GM21423 (cell line): ENCODE results near the gene ADAT2.
A peak's percentile ranks its signal among the peaks of the same experiment; 100 is the strongest.
"Not testable (repeated sequence)": the region's sequence is repeated elsewhere in the genome, so short reads cannot be mapped to it uniquely, and the experiment has no call there.

Source experiments
- ATAC-seq: cut with Tn5 transposase; IDR thresholded peaks from one replicate; pipeline ENCODE4 v1.9.1; 2021; ENCODE audit warnings: mild to moderate bottlenecking, moderate library complexity; ENCODE audit not compliant: unreplicated experiment

Gene ADAT2

DNA sequence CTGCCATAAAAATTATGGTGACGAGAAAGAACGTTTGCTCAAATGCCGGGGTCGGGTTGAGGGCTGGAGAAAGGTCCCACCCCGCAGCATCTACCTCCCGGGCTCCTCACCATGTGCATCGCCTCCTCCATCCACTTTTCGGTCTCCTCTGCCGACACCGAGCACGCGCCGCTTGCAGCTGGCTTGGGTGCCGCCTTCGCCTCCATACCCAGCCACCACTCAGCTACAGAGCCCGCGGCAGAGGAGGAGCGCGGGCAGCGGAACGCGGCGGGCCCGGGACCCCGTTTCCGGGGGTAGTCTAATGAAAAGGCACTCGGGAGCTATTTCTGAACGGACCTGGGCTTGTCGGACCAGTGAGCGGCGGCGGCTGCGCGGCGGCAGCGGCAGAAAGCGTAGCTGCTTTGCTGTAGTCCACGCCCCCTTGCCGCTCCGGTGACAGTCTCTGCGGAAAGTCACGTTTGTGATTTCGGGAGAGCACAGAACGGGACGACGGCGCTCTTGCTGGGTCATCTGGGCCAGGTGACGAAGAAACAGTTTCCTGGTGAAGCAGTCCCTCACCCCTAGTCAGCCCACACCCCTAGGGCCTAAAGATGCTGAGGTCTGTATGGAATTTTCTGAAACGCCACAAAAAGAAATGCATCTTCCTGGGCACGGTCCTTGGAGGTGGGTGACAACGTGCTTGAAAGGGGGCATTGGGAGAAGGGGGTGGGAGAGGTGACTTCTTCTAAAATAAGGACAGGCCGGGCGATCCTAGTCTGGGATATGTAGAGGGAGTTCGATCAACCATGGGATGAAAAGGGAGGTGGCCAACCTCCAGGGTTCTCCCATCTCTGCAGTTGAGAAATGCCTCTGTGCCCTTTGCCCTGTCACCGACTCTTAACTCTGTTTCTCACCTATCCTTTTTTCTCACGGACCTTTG, at the start of gene ADAT2, which contains the start of gene PEX3:
ADAT2 (minus strand) TSS at position 243 of the 919 bp plus-strand sequence; CDS start at position 206, 37 bp downstream.
PEX3 (plus strand) TSS at position 353 of the 919 bp plus-strand sequence; CDS start at position 591, 238 bp downstream.
- peak; percentile 96 for ATAC-seq

GRCh38 chr6:143498428-143498827, 47.9 kb upstream of the ADAT2 start:
- no peak for ATAC-seq

DNA sequence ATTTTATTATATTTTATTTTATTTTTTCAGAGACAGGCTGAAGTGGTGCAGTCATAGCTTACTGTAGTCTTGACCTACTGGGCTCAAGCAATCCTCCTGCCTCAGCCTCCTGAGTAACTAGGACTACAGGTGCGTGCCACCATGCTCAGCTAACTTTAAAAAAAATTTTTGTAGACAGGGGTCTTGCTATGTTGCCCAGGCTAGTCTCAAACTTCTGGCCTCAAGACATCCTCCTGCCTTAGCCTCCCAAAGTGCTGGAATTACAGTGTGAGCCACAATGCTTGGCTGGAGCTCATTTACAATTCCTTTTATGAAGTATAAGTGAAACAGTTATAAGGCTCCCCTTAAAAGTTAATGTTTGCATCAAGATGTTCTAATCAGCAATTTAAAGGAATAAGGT, 46.5 kb upstream of the ADAT2 start:
- ATAC-seq, result no peak

DNA sequence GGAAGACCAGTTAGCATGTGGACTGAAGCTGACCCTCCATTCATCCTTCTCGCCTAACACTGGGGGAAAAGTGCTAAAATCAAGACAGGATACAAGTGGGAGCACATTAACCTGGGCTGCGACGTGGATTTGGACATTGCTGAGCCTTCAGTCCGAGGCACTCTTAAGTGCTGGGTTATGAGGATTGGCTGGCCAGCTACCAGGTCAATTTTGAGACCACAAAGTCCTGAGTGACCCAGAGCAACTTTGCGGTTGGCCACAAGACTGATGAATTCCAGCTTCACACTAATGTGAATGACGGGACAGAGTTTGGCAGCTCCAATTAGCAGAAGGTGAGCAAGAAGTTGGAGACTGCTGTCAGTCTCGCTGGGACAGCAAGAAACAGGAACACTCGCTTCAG, 40.3 kb upstream of the ADAT2 start:
- ATAC-seq, result no peak

GRCh38 chr6:143490244-143490643, 39.7 kb upstream of the ADAT2 start:
- no peak for ATAC-seq

DNA sequence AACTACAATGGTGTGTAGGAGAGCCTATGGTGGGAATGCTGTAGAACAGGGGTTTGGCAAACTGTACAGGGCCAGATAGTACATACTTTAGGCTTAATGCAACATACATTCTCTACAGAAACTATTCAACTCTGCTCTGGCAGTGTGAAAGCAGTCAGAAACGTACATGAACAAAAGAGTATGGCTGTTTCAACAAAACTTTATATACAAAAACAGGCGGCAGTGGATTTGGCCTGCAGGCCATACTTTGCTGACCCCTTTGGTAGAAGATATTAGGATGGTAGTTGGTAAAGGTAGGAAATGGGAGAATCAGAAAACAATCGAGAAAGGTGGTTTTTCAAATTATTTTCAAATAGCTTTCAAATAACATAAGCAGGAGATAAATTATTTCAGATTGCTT, 36.3 kb upstream of the ADAT2 start:
- ATAC-seq, result no peak

DNA sequence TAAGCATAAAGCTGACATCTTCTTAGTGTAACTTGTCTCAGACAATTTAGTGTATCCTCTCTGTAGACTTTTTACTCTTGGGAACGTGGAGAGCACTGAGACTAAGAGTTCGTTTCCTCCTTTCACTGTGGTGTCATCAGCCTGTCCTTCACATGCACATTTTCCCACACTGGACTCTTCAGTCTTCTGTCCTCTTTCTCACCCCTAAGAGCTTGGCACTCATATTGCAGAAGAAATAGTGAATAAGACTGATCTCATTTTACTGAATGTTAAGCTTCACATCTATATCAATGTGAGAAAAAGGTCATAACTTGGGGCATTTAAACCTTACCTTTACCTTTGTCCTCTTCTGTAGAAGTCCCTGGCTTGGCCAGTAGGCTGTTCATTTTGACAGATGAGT, 35.5 kb upstream of the ADAT2 start:
- no peak for ATAC-seq

DNA sequence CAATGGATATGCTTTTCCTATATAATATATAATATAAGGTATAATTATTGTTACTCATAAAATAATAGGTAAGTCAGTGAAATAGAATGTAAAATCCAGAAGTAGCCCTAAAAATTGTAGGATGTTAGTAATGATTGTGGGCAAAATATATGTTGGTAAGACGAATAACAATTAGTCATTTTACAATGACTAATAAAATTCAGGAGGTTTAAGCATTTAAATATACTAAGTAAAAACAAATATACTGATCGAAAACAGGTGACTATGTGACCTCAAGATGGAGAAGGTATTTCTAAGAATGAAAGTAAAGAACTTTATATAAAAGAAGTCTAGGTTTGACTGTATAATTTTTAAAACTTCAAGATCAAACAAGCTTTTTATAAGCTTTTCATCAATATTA, 32.1 kb upstream of the ADAT2 start:
- ATAC-seq, result no peak

DNA sequence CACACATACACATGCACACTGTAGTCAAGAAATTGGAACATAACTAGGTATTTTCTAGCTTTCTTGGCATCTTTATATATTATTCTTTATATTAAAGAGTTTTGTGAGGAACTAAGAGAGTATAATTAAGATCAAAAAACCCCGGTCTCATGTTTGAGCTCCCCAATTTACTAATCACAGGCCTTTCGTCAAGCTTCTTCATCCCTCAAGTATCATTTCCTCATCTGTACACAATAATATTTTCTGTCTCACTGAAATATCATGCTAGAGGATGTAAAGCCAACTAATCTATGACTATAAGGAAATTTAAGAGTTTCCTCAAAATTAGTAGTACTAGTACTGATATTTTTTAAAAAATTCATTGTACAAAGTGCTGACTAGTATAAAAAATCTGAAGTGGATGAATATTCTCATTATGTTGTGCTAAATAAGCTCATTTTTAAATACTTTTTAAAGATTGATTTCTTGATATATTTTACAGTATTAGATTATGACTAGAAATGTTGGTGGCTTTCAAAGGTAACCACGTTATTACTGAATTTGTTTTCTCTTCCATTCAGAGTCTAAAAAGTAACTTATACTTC, 28.1 kb upstream of the ADAT2 start:
- ATAC-seq, result no peak

DNA sequence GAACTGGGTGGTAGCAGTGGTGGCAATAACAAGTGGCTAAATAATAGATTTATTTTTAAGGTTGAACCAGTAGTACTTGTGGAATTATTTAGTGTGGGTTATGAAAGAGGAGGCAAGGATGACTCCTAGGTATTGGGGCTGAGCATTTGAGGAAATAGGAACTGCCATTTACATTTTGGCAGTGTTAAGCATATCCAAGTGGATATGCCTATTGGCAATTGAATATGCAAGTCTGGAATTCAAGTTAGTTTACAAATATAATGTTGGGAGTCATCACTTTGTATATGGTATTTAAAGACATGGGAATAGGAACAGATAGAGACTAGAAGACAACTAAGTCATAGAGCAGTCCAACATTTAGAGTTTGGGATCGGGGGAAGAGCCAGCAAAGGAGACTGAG, 26.1 kb upstream of the ADAT2 start:
- ATAC-seq, result no peak

DNA sequence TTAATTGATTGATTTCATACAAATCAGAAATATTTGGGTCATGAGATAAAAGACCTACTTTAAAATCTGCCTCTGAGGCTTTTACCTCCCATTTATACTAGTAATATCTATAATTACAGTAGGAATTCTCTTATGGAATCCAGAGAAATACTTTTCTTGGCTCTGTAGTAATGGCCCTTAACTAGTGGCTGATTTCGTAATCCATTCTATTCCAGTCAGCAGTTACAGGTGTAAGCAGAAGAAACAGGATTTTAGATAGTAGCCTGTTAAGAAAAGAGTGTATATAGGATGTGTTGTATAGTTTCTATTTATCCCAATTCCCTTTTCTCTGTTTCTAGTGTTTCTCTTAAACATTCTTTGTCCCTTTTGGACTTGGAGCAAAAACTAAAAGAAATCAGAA, 21.3 kb upstream of the ADAT2 start:
- ATAC-seq, result no peak

- ATAC-seq, result not testable (repeated sequence)
These were observed 18.3 kb upstream of the ADAT2 start for GRCh38 chr6:143468823-143469222.

DNA sequence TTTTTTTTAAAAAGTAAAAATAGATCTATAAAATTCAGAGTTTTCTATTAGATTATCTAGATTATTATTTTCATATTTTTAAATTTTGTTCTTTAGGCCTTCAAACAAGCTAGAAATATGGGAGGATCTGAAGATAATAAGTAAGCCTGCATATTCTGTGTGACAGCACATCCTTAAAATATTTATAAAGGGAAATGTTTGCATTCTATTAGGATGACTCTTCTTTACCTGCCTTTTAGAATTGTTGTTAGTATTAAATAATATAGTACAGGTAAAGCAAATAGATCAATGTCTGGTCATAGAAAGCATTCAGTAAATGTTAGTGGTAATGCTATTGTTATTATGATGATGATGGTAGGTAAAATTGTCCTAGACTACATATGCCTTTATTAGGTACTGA, 17.5 kb upstream of the ADAT2 start:
- ATAC-seq, result no peak

DNA sequence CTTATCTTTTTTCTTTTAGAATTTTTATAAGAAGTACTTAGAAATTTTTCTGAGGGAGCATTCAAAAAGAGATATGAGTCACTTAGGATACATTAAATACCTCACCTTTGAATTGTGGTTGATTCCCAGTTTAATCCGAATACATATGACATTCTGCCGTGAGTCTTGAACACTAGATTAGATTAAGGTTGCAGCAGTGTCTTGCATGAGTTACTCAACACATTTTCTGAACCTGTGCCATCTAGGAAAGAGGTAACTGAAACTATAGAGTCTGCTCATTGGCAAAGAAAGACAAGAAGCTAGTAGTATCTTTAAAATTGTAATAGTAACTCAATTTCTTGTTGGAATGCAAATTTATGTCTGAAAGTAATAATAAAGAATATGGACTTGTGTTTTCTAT, 15.1 kb upstream of the ADAT2 start:
- no peak for ATAC-seq

- ATAC-seq, result no peak
These were observed 7.3 kb upstream of the ADAT2 start for GRCh38 chr6:143457563-143458359.

DNA sequence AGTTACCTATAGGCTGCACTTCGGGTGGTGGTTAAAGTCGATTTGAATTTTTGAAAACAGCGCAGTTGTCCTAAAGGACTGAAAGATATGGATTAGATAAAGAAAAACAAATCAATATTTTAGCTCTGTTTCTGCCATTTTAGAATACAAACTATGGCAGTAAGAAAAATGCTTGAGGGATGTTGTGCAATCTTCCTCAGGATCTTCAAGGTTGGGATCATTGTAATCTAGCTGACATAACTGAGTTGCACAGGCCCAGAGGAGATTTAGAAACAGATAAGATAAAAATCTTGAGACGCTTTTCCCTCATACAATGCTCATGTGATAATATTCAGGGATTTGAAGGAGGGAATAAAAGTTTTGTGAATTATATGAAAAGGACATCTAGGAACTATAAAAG, 1.0 kb upstream of the ADAT2 start:
- ATAC-seq, result no peak

DNA sequence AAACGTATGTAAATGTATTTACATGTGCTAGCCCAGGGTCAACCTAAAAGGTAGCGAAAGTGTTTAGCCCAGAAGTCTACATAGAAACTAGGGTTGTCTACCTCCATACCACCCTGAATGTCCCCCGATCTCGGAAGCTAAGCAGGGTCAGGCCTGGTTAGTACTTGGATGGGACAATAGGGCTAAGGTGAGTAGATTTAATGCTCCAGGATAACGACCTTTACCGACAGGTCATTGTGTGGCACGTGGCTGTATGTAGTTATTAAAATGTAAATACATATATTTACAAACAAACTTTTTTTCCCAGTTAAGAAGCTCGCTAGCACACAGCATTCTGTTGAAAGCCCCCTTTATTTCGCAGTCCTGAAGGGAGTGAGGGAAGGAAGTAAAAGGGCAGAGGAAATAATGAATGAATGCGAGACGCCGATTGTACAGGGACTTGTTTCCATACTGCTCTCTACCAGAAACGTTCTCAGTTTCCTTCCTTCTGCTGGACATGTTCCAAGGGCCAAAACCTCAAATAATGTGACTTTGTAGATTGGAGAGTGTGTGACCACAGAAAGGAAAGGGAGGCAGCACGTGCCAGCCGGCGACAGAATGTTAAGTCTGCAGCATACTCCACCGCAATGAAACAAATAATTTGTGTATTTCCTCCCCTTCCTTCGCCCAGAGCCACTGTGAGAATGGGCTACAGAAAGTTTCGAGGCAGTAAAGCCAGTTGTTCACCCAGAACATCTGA, 612 bp downstream of the ADAT2 start:
- ATAC-seq, result no peak

- ATAC-seq, result no peak
These were observed 1.3 kb downstream of the ADAT2 start for GRCh38 chr6:143449082-143449713.

- not testable (repeated sequence) for ATAC-seq
These were observed 2.6 kb downstream of the ADAT2 start for GRCh38 chr6:143447865-143448264.

DNA sequence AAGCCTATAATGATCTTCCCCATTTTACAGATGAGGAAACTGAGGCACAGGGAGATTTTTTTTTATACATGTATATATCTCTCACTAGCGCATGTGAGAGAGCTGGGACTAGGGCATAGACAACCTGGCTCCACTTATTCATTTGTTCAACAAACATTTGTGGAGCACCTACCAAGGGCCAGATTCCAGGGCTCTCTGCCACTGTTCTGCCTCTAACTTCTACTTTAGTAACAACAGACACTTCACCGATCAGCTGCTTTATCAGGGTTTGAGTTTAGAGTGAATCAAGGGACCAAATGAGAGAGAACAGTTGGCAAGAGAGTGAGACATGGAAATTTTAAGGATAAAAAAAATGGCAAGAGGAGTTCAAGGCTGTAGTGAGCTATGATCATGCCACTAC, 7.4 kb downstream of the ADAT2 start:
- ATAC-seq, result no peak
